Measurements from ENCODE around the gene LPCAT3.
"Not testable (repeated sequence)": the region's sequence is repeated elsewhere in the genome, so short reads cannot be mapped to it uniquely, and the experiment has no call there.

Gene LPCAT3, protein sequence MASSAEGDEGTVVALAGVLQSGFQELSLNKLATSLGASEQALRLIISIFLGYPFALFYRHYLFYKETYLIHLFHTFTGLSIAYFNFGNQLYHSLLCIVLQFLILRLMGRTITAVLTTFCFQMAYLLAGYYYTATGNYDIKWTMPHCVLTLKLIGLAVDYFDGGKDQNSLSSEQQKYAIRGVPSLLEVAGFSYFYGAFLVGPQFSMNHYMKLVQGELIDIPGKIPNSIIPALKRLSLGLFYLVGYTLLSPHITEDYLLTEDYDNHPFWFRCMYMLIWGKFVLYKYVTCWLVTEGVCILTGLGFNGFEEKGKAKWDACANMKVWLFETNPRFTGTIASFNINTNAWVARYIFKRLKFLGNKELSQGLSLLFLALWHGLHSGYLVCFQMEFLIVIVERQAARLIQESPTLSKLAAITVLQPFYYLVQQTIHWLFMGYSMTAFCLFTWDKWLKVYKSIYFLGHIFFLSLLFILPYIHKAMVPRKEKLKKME

GRCh38 chr12:7018350-7019042 is at the start of gene LPCAT3:
LPCAT3 (minus strand) TSS chr12:7018476; CDS start chr12:7018424, 52 bp downstream.
- peak; percentile 99 for FAIRE-seq
- peak; percentile 99 for DNase-seq (ENCODE audit: low spot score)

GRCh38 chr12:7067096-7067495 is 48.8 kb upstream of the LPCAT3 start:
- FAIRE-seq: no peak
- no peak for DNase-seq (ENCODE audit: low spot score)

DNA sequence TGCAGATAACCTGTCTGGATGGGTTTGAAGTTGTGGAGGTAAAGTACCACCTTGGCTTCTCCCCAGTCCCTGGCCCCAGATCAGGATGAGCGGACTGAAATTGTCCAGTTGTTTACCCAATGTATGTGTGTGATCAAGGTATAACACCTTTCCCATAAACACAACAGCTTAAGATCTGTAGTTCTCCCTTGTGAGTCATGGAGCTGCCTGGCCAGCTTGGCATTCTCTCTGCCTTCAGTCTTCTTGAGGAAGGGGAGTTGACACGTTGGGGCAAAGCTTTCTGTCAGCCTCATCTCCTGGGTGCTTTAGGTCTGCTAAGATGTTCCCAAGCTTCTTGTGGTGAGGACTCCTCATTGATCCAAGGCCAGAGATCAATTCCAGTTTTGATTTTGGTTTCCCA is 48.3 kb upstream of the LPCAT3 start:
- FAIRE-seq: no peak
- DNase-seq (ENCODE audit: low spot score): no peak

- DNase-seq (ENCODE audit: low spot score): no peak
- FAIRE-seq: no peak
Measured at GRCh38 chr12:7065073-7065623, 46.9 kb upstream of the LPCAT3 start.

GRCh38 chr12:7064516-7064915 is 46.2 kb upstream of the LPCAT3 start:
- DNase-seq (ENCODE audit: low spot score) (no peak), FAIRE-seq (no peak)

GRCh38 chr12:7061596-7061995 is 43.3 kb upstream of the LPCAT3 start:
- no peak for FAIRE-seq
- no peak for DNase-seq (ENCODE audit: low spot score)

DNA sequence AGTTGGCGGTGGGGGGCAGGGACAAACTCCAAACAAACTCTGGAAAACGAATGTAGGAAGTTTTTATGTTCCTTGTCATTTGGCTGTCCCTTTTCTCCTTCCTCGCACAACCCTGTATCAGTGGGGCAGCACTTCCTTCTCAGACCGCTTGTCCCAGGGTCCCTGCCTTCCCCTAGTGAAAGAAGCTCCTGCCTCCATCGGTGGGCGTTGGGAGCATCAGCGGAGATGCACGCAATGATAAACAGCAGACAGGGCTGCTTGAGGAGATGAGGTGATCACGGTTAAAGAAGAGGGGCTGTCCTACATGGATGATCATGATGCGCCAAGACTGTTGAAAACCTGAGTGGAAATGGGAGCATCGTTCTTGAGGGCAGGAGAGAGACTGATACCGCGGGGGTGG is 42.9 kb upstream of the LPCAT3 start:
- FAIRE-seq (peak; percentile 20), DNase-seq (ENCODE audit: low spot score) (no peak)

DNA sequence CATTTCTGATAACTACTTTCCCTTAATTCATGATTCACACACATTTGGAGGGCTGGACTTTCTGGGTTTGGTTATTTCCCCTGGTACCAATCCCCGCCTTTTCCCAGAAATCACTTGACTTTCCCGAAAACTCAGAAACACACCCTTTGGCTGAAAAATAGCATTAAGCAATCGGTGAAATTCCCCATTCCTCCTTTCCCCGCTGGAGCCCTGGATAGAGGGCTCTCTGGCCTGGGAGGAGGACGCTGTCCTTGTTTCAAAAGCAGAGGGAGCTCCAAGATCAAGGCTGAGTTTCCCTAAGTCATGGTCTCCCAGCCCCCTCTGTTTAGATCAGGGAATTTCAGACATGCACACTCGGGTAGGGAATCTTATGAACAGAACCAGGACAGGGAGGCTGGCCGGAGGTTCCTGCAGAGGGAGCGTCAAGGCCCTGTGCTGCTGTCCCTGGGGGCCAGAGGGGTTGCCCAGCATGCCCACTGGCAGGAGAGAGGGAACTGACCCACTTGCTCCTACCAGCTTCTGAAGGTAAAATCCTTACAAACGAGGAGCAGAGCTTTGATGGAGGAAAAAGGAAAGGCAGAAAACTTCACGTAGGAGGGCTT is 42.2 kb upstream of the LPCAT3 start, which contains the start of gene C1S:
Gene C1S, plus strand, starts transcription at position 366 of the 602 bp plus-strand sequence. CDS start 1,195 bp downstream, outside the sequence.
- peak; percentile 59 for DNase-seq (ENCODE audit: low spot score)
- no peak for FAIRE-seq

GRCh38 chr12:7059780-7060179 is 41.5 kb upstream of the LPCAT3 start:
- FAIRE-seq (no peak), DNase-seq (ENCODE audit: low spot score) (no peak)

DNA sequence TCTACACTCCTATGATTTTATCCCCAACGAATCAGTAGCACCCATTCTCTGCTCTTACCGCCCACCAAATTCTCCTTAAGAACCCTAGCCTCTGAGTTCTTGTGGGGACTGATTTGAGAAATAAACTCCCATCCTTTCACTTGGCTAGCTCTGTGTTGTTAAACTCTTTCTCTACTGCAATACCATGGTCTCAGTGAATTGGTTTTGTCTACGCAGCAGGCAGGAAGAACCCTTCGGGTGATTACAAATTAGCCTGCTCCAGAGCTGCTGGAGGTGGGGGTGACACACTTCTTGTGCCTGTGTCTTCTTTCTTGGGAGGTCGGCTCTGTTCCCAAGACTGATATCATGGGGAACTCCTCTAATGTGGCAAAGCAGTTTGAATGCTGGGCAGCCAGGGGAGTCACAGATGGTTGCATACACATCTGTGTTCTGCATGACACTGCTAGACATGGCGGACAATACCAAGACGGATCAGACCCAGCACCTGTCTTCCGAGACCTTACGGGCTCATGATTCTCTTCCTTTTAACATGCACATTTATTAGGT is 40.6 kb upstream of the LPCAT3 start:
- FAIRE-seq (no peak), DNase-seq (ENCODE audit: low spot score) (no peak)

DNA sequence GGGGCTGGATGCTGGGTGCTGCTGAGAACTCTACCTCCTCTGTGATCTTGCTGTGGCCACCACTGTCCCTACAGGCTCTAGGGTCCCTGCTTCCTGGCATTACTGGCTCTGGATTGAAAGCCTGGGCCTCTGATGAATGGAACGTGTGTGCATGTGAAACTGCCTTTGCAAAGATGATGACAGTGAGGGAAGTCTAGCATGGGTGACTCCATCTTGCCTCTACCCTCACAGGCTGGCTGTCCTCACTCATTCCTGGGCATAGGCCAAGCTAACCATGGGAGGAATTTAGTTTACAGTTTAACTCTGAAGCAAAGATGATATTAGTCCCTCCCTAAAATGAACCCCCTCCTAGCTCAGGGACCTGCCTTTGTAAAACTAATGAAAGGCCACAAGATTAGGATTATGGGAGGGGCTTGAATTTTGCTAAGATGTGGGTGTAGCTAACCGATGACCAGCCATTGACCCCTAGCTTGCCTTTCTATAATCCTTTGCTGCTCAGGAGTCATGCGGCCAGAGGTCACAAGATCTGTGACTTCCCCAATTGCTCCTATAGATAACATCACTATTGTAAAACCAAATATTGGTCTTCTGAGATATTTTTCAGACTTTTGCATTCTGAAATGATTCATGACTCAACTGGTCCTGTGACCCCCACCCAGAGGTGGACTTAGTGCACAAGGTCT is 40.0 kb upstream of the LPCAT3 start:
- no peak for FAIRE-seq
- no peak for DNase-seq (ENCODE audit: low spot score)

DNA sequence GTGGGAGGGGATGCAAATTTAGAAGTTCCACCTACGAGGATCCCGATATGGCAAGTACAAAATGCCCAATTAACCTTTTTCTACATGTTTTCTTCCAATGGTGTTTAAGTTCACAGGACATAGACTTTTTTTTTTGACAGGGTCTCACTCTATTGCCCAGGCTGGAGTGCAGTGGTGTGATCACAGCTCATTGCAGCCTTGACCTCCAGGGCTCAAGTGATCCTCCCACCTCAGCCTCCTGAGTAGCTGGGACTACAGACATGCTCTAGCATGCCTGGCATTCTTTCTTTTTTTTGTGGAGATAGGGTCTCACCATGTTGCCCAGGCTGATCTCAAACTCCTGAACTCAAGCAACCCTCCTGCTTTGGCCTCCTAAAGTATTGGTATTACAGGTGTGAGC is 37.5 kb upstream of the LPCAT3 start:
- DNase-seq (ENCODE audit: low spot score); FAIRE-seq: not testable (repeated sequence)

DNA sequence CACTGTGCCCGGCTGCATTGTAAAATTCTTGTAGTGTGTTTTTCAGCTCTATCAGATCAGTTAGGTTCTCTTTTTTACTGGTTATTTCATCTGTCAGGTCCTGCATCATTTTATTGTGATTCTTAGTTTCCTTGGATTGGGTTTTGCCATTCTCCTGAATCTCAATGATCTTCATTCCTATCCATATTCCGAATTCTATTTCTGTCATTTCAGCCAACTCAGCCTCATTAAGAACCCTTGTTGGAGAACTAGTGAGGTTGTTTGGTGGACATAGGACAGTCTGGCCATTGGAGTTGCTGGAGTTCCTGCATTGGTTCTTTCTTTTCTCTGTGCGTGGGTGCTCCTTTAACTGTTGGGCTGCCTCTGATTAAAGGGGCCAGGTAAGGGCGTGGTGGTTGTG is 36.6 kb upstream of the LPCAT3 start:
- DNase-seq (ENCODE audit: low spot score) (no peak), FAIRE-seq (no peak)

GRCh38 chr12:7049973-7050372 is 31.7 kb upstream of the LPCAT3 start:
- FAIRE-seq; DNase-seq (ENCODE audit: low spot score): not testable (repeated sequence)

DNA sequence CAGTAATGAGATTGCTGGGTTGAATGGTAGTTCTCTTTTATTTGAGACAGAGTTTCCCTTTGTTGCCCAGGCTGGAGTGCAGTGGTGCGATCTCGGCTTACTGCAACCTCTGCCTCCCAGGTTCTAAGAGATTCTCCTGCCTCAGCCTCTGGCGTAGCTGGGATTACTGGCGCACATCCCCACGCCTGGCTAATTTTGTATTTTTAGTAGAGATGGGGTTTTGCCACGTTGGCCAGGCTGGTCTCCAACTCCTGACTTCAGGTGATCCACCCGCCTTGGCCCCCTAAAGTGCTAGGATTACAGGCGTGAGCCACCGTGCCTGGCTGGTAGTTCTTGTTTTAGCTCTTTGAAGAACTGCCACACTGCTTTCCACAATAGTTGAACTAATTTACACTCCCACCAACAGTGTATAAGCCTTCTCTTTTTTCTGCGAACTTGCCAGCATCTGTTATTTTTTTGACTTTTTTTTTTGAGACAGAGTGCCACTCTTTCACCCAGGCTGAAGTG is 31.2 kb upstream of the LPCAT3 start:
- not testable (repeated sequence) for FAIRE-seq

GRCh38 chr12:7047306-7047705 is 29.0 kb upstream of the LPCAT3 start:
- no peak for DNase-seq (ENCODE audit: low spot score)
- FAIRE-seq: no peak

More for the DNA sequence above, 31.2 kb upstream of the LPCAT3 start:
- not testable (repeated sequence) for DNase-seq (ENCODE audit: low spot score)

DNA sequence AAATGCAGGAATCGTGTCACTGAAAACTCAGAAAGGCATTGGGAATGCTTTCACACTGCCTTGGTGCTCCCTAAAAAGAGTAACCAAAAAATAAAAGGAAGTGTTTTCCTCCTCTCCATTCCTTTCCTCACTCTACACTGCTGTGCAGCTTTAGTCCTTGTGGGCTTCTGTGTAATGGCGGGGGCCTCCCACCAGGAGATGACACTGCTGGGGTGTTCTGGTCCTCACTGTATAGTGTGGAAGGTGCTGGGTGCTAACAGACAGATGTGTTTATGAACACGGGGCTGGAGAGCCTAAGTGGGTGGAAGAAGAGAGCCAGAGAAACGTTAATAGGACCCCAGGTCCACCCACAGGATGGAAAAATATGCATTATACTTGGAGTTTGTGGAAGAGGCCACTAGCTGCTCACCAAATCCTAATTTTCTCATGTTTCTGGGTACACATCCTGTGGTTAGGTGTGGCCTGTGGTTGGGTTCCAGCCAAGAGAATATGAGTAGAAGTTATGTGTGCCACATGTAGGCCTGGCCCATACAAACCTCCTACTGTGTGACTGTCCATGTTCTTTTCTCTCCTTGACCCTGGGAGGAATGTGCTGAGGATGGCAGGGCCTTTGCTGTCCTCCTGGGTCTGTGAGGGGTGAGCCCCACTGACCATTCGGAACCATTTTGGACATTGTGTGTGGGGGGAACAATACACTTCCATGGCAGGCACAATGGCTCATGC is 28.3 kb upstream of the LPCAT3 start:
- no peak for DNase-seq (ENCODE audit: low spot score)

DNA sequence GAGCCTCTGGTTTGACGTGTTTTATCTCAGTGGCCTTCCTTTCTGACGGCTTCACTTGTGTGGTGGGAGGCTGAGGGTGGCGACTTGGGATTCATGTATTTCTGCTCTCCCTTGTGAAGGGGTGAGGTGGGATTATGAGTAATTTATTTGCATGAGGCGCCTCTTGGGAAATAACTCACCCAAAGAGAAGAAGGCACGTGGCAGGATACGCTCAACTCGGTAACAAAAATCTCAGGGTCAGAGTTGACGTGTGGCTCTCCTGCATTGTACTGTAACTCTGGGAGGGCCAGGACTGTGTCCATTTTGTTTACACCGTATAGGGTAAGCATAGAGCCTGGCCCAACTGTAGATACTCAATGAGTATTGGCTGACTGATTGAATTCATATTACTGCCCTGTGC is 27.6 kb upstream of the LPCAT3 start:
- DNase-seq (ENCODE audit: low spot score) (no peak), FAIRE-seq (no peak)

More for the DNA sequence above, 28.3 kb upstream of the LPCAT3 start:
- peak; percentile 55 for FAIRE-seq

GRCh38 chr12:7042842-7043241 is 24.6 kb upstream of the LPCAT3 start:
- FAIRE-seq (no peak), DNase-seq (ENCODE audit: low spot score) (no peak)

DNA sequence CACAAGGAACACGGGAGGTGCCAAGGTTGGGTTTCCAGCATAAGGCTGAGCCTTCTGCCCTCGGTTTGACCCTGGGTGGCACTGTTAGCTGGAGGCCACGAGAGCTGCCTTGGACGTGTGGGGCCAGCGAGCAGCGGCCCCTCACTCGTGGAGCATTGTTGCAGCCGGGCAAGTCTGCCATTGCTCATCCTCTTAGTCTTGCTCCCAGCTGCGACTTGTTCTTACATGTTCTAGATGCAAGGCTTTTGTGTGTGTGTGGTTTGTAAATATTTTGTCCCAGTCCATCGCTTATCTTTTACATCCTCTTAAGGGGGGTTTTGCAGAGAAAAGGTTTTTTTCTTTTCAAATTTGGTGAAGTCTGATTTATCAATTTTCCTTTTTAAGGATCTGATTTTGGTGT is 21.1 kb upstream of the LPCAT3 start:
- DNase-seq (ENCODE audit: low spot score): no peak
- no peak for FAIRE-seq

All from urothelium cell line (cell line).